Hematopoietic multipotent progenitor cell treated with erythropoietin and hydrocortisone succinate and interleukin-3 and kit ligand, for 6 days (in vitro differentiated cells): ENCODE results near the gene CMTM6.
"Not testable (repeated sequence)": the region's sequence is repeated elsewhere in the genome, so short reads cannot be mapped to it uniquely, and the experiment has no call there.

Source experiments
- DNase-seq: peaks from one replicate; pipeline ENCODE4 v3.0.0-alpha.2; 2015

CMTM6 gene

DNA sequence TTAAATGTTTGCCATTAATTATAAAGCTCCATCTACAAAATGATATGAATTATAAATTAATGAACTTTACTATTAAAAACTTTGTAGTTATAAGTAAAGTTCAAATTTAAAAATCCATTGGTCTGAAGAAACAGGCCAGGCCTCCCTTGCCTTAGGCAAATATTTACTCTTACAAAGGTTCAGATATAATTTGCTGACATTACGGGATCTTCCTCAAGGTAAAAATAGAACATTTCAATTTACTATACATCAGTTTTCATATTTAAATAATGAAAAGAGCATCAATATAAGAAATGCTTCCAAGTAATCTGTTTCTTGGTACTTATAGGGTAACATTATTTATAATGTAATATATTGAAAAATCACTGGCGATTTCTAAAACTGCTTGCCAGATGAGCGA is 3.7 kb downstream of the CMTM6 start:
- no peak for DNase-seq

DNA sequence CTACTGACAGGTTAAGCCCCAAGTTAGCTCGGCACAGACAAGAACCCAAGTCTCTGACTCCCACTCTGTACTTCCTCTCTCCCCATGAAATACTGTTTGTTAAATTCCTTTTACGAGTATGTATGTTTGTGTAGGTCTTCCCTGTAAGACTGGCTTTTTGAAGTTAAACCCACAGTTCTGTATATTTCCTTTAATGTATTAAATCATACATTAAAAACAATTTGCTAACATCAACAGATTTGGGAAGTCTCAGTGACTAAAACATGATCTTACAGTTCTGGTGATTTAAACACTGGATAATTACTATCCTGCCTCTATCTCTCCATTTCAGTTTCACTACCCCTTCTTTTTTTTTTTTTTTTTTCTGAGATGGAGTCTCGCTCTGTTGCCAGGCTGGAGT is 4.4 kb downstream of the CMTM6 start:
- DNase-seq, result no peak

DNA sequence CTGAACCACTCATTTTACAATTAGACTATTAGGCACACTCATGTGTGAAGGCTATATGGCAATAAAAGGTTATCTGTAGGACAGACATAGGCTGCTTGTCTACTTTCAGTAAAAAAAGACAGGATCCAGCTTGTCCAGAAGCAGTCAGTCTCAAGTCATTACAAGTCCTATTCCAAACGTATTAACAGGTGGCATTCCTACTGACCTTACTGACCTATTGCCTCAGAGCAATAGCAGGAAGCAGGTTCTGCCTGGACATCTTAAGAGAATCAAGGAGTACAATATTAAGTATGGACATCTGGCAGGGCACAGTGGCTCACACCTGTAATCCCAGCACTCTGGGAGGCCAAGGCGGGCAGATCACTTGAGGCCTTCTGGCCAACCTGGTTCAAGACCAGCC is 7.0 kb downstream of the CMTM6 start:
- no peak for DNase-seq

DNA sequence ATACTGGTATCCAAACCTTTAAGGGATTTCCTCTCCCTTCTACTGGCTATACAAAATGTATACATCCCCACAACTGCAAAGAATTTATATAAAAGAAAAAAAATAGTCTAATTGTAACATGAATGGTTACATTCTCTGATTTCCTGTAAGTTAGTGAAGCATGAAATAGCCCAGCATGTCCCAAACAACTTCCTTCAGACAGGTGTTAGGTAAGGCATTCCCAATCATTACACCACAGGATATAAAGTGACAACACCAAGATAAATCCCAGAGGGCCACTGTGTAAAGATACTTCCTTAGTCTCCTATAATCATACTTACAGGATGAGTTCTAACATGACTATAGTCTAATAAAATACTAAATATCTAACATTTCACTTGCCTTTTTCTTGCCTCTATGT is 7.6 kb downstream of the CMTM6 start:
- no peak for DNase-seq

DNA sequence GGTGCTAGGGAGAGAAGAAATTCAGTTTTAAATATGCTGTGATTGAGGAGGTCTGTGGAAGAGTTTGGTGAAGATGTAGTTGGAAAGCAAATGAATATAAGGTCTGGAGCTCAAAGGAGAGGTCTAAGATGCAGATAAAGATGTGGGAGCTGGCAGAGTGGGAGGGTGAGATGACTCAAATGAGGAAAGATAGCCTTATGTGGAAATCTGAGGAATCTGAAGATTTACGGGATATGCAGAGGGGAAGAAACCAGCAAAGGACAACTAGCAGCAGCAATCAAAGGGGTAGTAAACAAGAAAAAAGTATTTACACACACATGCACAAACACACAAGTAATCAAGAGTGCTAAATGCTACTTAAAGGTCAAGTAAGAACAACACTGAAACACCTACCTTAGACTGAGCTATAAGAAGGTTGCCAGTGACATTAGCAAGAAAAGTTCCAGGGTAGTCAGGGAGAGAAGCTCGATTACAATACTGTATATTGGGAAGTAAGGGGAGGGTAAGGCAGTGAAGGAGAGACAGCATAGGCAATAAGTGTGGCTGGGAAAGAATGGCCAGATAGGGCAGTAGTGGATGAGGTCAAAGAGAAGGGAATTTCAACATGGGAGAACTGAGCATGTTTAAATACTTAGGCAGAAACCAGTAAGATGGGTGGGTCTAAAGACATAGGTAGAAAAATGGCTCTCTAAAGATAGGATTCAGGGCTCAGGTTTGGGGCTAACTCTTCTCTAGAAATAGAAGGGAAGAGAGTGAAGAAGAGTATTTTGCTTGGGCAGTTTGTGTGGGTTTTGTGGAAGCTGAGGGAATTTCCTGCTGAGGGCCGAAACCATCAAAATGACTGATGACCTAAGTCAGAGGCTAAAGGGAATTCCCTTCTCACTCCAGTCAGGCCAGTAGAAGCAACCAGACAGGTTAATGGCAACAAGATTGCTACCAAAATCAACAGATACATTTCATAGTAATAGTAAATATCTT is 8.9 kb downstream of the CMTM6 start:
- no peak for DNase-seq

DNA sequence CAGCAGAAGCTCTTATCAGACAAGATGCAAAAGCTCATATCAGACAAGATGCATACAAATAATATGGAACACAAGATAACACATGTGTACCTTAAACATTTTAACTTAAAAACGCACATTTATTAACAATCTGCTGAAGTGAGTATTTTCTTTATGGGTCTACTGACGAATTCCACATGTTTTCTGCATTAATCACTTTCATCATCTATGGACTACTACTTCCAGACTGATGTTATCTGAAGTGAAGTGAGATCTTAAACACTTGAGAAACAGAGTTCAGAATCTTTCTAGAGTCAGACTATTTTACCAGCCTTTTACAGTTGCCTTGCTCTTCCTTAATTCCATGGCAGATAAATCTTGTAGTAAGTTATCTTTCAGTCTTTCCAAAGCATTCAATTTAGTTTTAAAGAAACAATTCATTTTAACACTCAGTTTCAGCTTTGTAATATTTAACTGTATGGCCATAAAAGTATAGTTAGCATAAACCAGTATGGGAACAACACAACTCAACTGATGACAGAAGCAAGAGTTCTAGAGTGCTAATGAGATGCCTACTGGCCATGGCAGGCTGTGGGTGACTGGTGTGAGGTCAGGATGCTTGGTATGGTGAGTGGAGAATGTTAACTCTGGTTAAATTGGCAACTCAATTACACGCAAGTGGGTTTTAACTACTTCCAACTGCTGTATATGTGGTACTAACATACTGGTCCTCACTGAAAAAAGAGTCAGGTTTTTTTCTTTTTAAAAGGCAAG is 9.8 kb downstream of the CMTM6 start:
- DNase-seq, result no peak

DNA sequence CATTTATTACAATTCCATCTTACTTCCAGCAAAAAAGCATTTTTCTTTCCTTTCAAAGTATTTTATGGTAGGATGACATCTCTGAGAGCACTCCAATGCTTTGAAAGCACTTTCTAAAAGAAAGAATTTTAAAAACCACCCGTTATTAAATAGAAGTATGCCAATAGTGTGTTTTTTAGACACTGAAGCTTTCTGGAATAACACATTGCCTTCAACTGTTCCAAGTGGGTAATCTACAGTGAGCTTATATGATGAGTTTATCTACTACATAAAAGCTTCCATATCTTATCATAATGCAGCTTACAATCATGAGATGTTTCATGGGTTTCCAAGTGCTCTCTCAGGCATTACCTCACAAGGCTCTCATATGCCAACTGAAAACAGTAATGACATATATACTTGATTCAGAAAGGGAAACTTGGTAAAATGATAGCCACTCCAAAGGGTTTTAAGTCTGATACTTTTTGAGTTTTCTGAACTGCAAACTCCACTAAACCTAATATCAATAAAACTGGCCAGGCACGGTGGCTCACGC is 14.1 kb downstream of the CMTM6 start:
- DNase-seq, result peak; percentile 27

DNA sequence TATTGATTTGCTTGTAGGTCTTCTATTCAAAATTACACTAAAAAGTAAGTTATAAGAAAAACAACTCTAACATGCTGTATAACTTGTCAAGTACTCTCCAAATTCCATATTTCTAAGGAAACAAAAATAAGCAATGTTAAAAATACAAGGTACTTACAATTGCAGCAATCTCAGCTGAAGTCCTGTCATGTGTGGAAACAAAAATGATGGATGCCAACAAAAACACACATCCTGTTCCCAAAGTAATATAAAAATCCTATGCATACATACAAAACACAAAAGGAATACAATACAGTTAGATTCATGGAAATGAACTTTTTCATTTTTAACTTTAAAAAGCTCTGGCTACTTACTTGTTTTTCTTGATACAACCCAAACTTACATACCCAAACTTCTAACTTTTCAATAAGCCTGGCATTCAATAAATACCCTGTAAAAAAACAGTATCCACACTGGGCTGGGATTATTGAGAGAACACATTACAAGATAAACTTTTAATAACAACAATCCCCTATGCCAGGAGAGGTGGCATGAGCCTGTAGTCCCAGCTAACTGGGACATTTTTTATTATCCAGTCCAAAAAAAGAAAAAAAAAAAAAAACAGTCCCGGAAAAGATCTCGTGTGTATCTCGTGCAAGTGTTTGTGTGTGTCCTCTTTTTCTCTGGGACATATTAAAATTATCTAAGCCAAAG is 14.7 kb downstream of the CMTM6 start:
- no peak for DNase-seq

DNA sequence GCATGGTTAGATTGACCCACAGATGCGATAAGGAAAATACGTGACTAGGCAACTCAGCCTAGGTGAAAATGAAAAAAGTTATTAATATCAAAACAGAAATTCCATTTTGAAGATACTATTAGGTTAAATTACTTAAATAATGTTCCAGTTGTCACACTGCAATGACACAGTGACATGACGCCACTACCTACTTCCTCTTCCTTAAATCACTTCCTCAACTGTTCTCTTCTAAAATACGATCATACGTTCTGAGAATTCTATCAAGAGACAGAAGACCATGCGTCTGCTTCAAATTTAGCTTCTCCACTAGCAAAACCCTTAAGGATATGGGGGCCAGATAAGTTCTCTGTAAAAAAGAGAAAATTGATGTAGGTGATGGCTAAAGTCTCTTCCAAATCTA is 18.2 kb downstream of the CMTM6 start:
- DNase-seq, result peak; percentile 50

DNA sequence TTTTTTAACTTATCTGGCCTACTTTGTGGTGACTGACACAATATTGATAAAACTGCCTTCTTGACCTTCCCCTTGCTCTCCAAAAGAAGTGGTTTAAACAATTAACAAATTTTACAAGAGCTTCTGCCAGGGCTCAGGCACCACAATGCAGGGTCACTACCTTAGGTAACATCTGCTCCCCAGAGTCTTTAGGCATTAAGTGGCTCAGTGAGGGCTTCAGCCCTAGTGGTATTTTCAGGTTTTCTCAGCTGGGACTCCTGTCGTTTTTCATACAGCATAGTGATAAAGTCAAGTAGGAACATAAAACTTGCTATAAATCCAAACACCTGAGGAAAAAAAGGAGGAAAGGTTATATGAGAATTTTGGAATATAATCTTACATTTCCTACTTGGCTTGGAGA is 18.9 kb downstream of the CMTM6 start:
- no peak for DNase-seq

DNA sequence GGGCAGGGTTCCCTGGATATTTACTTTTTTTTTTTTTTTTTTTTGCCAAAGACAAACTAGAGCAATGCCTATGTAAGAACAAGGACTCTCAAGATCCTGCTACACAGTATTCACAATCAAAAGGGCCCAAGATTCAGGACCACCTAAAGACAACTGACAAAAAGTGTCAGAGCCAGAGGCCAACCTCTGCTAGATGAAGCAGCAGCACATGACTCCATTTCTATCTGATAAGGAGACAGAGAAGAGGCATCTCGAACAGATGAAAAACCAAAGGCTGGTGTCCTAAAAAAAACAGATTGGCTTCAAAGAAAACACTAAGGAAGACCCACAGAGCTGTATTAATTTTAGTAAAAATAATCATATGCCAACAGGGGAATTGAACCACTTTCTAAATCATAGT is 20.0 kb downstream of the CMTM6 start:
- DNase-seq, result peak; percentile 38

DNA sequence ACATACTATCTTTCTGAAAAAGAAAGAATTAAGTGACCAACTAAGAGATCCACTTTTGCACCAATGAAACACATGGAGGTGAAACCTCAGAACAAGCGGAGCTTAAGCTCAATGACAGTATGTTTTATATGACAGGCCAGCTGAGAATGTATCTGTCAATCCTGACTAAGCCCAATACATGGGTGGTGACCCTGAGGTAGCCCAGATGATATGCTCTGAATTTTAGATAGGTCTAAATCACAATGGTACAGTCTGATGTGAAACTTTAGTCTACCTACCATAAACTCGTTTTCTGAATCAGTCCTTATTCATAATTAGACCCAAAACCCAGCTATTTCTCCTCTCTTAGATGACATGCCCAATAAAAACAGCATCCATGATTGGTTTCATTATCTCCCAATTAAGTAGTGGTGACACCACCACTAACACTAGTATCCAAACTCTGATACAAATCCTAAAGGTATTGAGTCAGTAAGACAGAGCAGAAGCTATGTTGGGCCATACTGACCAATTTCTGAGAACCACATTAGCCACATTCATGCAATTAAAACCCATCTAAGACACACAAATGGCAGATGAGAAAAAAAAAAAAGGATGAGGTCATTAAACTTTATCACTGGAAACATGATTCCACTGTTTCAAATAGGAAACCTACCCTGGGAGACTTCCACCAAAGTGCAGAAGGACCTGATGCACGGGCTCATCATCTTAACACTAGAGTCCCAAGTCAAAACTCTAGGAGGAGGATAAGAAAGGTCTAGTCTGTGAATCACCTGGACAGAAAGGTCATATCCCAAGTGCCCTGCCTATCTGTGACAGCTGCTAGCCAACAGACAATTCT is 20.6 kb downstream of the CMTM6 start:
- DNase-seq, result no peak

DNA sequence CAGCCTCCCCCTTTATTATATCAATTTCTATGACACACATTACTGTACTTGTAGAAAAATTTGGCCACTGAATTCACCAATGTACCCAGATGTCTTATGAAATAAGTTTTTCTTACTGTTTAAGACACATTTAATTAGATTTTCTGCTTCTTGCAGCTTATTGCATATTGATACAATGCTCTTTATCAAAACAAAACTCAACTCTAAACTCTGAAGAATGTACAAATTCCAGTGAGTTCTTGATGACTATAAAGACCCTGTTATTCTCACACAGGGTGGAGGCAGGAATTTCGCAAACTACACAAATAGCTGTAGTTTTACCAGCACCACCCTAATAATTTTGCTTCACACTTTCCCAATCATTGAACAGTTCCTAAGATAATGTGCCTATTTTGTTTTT is 22.0 kb downstream of the CMTM6 start:
- no peak for DNase-seq

DNA sequence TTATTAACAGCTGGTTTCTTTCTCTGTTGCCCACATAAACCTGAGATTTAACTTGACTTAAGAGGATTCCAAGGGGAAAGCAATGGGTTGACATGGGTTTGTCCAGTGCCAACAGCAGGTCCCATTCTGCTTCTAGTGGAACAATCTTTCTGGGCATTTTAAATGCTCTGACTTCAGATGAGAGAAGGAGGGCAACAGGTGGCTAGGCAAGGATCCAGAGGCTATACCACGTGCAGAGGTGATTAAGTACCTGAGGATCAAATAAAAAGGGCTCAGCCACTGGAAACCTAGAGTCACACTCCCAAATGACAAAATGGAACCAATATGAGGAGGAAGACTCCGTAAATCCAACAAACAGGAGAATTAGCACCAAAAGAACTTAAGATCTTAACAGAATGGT is 28.5 kb downstream of the CMTM6 start:
- no peak for DNase-seq

DNA sequence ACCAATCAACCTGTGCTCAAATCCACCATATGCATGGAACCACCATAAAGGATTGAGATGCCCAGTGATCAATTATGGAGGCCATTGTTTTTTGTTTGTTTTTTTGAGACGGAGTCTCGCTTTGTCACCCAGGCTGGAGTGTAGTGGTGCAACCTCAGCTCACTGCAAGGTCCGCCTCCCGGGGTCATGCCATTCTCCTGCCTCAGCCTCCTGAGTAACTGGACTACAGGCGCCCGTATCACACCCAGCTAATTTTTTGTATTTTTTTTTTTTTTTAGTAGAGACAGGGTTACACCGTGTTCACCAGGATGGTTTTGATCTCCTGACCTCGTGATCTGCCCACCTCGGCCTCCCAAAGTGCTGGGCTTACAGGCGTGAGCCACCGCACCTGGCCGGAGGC is 30.5 kb downstream of the CMTM6 start:
- not testable (repeated sequence) for DNase-seq

DNA sequence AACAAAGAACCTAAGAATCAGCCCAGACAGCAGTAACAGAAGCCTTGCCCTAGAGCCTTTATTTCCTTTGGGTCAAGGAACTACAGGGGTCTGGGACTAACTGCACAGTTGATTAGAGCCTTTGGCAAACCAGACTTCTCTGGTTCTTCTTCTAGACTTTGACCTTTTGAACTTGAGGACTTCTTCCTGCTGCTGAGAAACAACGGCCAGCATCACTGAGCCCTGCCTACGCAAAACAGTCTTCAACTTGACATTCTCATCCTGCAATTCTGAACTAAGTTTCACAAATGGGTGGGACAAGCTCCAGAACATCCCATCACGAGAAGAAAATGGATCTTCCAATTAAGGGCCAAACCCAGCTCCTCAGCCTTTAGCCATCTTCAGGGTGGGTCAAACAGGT is 31.4 kb downstream of the CMTM6 start:
- no peak for DNase-seq

DNA sequence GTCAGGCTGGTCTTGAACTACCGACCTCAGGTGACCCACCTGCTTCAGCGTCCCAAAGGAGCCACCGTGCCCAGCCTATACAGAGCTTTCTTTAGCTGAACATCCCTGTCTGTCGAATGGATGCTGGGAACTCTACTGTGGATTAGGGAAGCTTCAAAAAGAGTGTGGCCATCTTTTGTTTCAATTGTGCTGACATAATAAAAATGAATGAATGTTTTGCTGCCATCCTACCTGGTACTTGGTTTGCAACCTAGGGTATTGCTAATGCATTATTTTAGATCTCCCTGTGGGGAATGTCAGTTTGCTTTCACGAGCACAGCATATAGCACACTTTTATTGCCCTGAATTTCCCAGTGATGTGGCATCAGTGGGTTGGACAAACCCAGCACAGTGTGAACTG is 32.3 kb downstream of the CMTM6 start:
- DNase-seq, result no peak

DNA sequence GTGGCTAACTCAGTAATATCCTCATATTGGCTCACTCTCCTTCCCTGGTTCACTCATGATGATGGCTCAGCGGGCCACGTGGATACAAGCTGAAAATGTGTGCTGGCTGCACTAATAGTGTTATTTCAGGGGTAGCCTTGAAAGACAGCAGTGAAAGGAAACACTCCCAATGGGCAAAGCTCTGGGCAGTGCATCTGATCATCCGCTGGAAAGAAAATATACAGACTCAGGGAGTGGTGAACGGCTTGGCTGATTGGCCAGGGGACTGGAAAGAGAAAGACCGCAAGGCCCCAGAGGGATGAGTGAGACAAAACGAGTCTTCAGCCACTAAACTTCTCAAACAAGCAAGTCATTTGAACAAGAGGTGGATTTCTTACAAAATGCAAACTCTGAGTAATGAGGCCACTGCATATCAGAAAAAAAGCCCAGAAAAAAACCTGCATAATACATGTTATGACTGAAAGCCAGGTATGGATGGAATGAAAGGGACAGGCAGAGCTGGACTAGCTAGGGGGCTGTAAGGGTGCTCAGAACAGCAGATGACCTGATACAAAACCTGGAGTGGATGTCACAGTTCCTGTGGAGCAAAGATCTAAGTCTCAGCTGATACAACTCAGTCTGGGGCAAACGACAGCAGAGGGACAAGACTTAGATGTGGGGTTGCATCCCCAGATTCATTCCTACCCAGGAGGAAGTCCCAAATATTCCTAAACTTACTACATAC is 33.3 kb downstream of the CMTM6 start:
- no peak for DNase-seq

DNA sequence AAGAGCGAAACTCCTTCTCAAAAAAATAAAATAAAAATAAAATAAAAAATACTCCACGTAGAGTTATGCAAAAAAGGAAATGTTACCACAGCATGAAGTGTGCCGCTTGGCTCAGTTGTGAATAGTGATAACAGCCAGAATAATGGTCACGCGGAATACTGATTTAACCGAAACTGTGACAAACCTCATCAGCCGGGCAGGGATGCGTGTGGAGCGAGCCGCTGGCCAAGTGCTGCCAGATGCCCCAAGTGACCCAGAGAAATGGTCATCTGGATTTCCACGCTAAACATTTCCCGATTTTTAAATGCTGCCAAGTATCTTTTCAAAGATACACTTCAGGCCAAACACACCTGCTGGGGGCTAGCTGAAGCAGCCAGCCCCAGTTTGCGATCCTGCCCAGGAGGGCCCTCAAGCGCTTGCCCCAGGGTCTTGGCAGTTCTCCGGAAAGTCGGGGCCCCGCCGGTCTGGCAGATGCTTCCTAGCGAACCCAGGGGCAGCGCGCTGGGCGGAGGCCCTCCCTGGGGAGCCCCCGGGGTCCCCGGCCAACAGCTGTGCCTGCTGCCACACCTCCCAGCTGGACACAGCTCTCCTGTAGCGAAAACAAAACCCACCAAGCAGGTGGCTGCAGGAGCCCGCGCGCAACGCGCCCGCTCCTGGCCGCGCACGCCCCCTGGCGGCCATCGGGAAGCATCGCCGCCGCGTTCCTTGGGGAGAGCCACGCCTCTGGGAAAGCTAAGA is 35.1 kb downstream of the CMTM6 start:
- DNase-seq, result peak; percentile 77

DNA sequence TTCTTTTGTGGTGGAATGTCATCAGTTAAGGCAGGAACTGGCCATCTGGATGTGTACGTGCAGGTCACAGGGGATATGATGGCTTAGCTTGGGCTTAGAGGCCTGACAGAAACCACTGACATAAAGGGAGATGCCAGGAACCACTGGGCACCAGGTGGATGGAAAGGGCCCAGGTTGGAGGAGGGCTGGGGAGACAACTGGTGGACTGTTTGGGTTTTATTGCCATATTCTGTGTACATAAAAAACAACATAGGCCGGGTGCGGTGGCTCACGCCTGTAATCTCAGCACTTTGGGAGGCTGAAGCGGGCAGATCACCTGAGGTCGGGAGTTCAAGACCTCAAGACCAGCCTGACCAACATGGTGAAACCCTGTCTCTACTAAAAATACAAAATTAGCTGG is 35.8 kb downstream of the CMTM6 start:
- not testable (repeated sequence) for DNase-seq

DNA sequence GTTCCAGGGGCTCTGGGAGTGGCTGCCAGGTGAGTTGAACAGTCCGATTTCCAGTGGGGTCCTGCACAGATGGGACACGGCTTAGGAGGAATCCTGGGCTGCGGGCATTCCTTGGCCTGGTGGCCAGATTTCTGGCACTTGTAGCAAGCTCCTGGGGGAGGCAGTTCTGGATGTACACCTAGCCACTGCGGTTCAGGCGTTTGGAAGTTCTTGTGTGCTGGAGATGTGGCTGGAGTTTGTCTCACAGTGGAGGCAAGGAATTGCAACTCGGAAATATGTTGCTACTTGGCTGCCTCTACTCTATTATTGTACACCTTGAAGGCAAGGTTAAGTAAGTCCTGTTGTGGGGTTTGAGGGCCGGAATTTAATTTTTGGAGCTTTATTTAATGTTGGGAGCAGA is 37.9 kb downstream of the CMTM6 start:
- not testable (repeated sequence) for DNase-seq
